Measurements from ENCODE around the gene GLI1. TPM values are rescaled to one million over a fixed set of nuclear protein-coding genes. Genes with fewer than 3 reads are reported as not detected.

The GLI1 gene
- total RNA-seq, 2 donors from 2014 or later: 3.4 to 6.4 TPM

DNA sequence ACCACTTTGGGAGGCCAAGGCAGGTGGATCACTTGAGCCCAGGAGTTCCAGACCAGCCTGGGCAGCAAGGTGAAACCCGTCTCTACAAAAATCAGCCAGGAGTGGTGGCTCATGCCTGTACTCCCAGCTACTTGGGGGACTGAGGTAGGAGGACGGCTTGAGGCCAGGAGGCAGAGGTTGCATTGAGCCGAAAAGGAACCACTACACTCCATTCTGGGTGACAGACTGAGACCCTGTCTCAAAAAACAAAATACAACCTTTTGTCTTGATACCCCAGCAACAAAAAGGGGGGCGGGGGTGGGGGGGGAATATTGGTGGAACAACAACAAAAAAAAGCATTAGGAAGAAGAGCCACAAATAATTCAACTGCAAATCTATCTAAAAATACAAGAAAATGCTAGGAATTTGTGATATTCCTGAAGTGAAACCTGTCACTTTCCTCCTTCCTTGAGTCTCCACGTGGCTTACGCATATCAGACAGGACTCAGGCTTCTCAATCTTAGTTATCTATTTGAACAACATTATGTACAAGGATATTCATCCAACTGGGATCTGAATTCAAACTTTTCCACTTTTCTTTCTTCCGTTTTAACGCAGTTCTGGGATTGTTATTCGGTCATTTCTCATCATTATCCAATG lies 30.0 kb upstream of the GLI1 start:
- H3K27ac ChIP-seq (ENCODE audit: low read depth, low read length): peak overlapping the region; percentile 83
- H3K4me1 Mint-ChIP-seq: peaks cover 20% of the 10 kb centered on the region
- H3K27ac Mint-ChIP-seq: peak overlapping the region; percentile 95
- peak overlapping the region; percentile 80 for H3K4me3 Mint-ChIP-seq
- no peaks in the 10 kb centered on the region for H3K9me3 Mint-ChIP-seq
- no peaks in the 10 kb centered on the region for H3K36me3 ChIP-seq (ENCODE audit: control insufficient read depth, insufficient read depth, low read length)
- peaks cover 2% of the 10 kb centered on the region for H3K4me1 ChIP-seq (ENCODE audit: control insufficient read depth, insufficient read depth, low read length)
- peak overlapping the region; percentile 79 for H3K9ac ChIP-seq (ENCODE audit: extremely low read depth, low read length, poor library complexity, severe bottlenecking)
- H3K4me3 ChIP-seq (ENCODE audit: low read length): peak overlapping the region; percentile 92
- peaks cover 14% of the 10 kb centered on the region for H3K36me3 Mint-ChIP-seq (ENCODE audit: low read depth)
- no peaks in the 10 kb centered on the region for H3K9me3 ChIP-seq (ENCODE audit: control insufficient read depth, low read length)
- no peaks in the 10 kb centered on the region for H3K27me3 ChIP-seq (ENCODE audit: control insufficient read depth, insufficient read depth, low read length, poor library complexity, severe bottlenecking)
- TF ChIP-seq CTCF (conservative IDR thresholded peaks at IDR 0.05): no peak
- H3K27me3 Mint-ChIP-seq (ENCODE audit: insufficient read depth): no peaks in the 10 kb centered on the region
- peak; percentile 47 for DNase-seq
- 45 to 49% methylated on average over 6 to 8 of the region's 9 CpGs for WGBS, 2 experiments (ENCODE audit: insufficient coverage in 1 of 2, insufficient read length in 1 of 2)

- H3K36me3 ChIP-seq (ENCODE audit: control insufficient read depth, insufficient read depth, low read length): no peaks in the 10 kb centered on the region
- peak; percentile 90 for DNase-seq
- peak overlapping the region; percentile 96 for H3K27ac Mint-ChIP-seq
- H3K27me3 Mint-ChIP-seq (ENCODE audit: insufficient read depth): no peaks in the 10 kb centered on the region
- H3K27me3 ChIP-seq (ENCODE audit: control insufficient read depth, insufficient read depth, low read length, poor library complexity, severe bottlenecking): no peaks in the 10 kb centered on the region
- peak overlapping the region; percentile 92 for H3K4me3 ChIP-seq (ENCODE audit: low read length)
- peak overlapping the region; percentile 80 for H3K4me3 Mint-ChIP-seq
- peak; percentile 51 for TF ChIP-seq CTCF (conservative IDR thresholded peaks at IDR 0.05)
- peaks cover 6% of the 10 kb centered on the region for H3K4me1 ChIP-seq (ENCODE audit: control insufficient read depth, insufficient read depth, low read length)
- peaks cover 24% of the 10 kb centered on the region for H3K4me1 Mint-ChIP-seq
- H3K9me3 Mint-ChIP-seq: no peaks in the 10 kb centered on the region
- 1 to 3% methylated on average over 14 to 74 of the region's 74 CpGs for WGBS, 2 experiments (ENCODE audit: insufficient coverage in 1 of 2, insufficient read length in 1 of 2)
- H3K36me3 Mint-ChIP-seq (ENCODE audit: low read depth): peaks cover 11% of the 10 kb centered on the region
- H3K9me3 ChIP-seq (ENCODE audit: control insufficient read depth, low read length): no peaks in the 10 kb centered on the region
- H3K27ac ChIP-seq (ENCODE audit: low read depth, low read length): peak overlapping the region; percentile 83
- H3K9ac ChIP-seq (ENCODE audit: extremely low read depth, low read length, poor library complexity, severe bottlenecking): peak overlapping the region; percentile 79
Measured at GRCh38 chr12:57430112-57430930, 29.3 kb upstream of the GLI1 start.

GRCh38 chr12:57430931-57431566 lies 28.5 kb upstream of the GLI1 start, which contains the start of gene R3HDM2:
TSS of gene R3HDM2 (minus strand) at chr12:57431043. CDS start at chr12:57310428, 120,615 bp downstream.
- Mint-ChIP-seq H3K36me3 (ENCODE audit: low read depth) (peaks cover 6% of the 10 kb centered on the region), H3K9me3 (no peaks in the 10 kb centered on the region), H3K27ac (peak within 1 kb of the TSS; percentile 96), H3K4me3 (peak within 1 kb of the TSS; percentile 80), H3K27me3 (ENCODE audit: insufficient read depth) (no peaks in the 10 kb centered on the region), H3K4me1 (peaks cover 25% of the 10 kb centered on the region)
- H3K4me1 ChIP-seq (ENCODE audit: control insufficient read depth, insufficient read depth, low read length): peaks cover 6% of the 10 kb centered on the region
- peak; percentile 99 for DNase-seq
- WGBS, 2 experiments (ENCODE audit: insufficient coverage in 1 of 2, insufficient read length in 1 of 2): 9 to 74% methylated on average over 5 to 40 of the region's 41 CpGs
- TF ChIP-seq CTCF (conservative IDR thresholded peaks at IDR 0.05): no peak
- H3K9me3 ChIP-seq (ENCODE audit: control insufficient read depth, low read length): no peaks in the 10 kb centered on the region
- peak within 1 kb of the TSS; percentile 92 for H3K4me3 ChIP-seq (ENCODE audit: low read length)
- H3K27ac ChIP-seq (ENCODE audit: low read depth, low read length): peak within 1 kb of the TSS; percentile 83
- peak within 1 kb of the TSS; percentile 79 for H3K9ac ChIP-seq (ENCODE audit: extremely low read depth, low read length, poor library complexity, severe bottlenecking)
- no peaks in the 10 kb centered on the region for H3K27me3 ChIP-seq (ENCODE audit: control insufficient read depth, insufficient read depth, low read length, poor library complexity, severe bottlenecking)
- no peaks in the 10 kb centered on the region for H3K36me3 ChIP-seq (ENCODE audit: control insufficient read depth, insufficient read depth, low read length)

Measured in endodermal cell (in vitro differentiated cells).